Ishikawa (cell line): ENCODE data around the gene OS9.
A peak's percentile ranks its signal among the peaks of the same experiment; 100 is the strongest.

Source experiments
- CEBPB ChIP-seq: IDR thresholded peaks from 2 replicates; pipeline ENCODE4 v1.6.1; 2012
- CREB1 ChIP-seq: IDR thresholded peaks from 2 replicates; pipeline ENCODE4 v1.6.1; 2012; ENCODE audit warnings: low read depth
- EGR1 ChIP-seq: IDR thresholded peaks from 2 replicates; pipeline ENCODE4 v1.6.1; 2012
- EP300 ChIP-seq: IDR thresholded peaks from 2 replicates; pipeline ENCODE4 v1.6.1; 2012; ENCODE audit warnings: borderline replicate concordance
- FOXM1 ChIP-seq: IDR thresholded peaks from 2 replicates; pipeline ENCODE4 v1.6.1; 2012; ENCODE audit warnings: low read depth, borderline replicate concordance
- NFIC ChIP-seq: IDR thresholded peaks from 2 replicates; pipeline ENCODE4 v1.6.1; 2012
- RAD21 ChIP-seq: IDR thresholded peaks from 2 replicates; pipeline ENCODE4 v1.6.1; 2012; ENCODE audit warnings: low read depth
- TAF1 ChIP-seq: IDR thresholded peaks from 2 replicates; pipeline ENCODE4 v1.6.1; 2012; ENCODE audit warnings: low read depth, mild to moderate bottlenecking
- TCF12 ChIP-seq: IDR thresholded peaks from 2 replicates; pipeline ENCODE4 v1.6.1; 2012; ENCODE audit warnings: low read depth
- TEAD4 ChIP-seq: IDR thresholded peaks from 2 replicates; pipeline ENCODE4 v1.6.1; 2012
- YY1 ChIP-seq: IDR thresholded peaks from 2 replicates; pipeline ENCODE4 v1.6.1; 2012; ENCODE audit warnings: low read depth
- ZBTB7A ChIP-seq: IDR thresholded peaks from 2 replicates; pipeline ENCODE4 v1.6.1; 2012; ENCODE audit warnings: low read depth
- TF ChIP-seq, protein P1 (sequence below): IDR thresholded peaks from 2 replicates; pipeline ENCODE4 v1.6.1; 2012; ENCODE audit warnings: low read depth, mild to moderate bottlenecking
- TF ChIP-seq, protein P2 (sequence below): IDR thresholded peaks from 2 replicates; pipeline ENCODE4 v1.6.1; 2012
- TF ChIP-seq, protein P3 (sequence below): IDR thresholded peaks from 2 replicates; pipeline ENCODE4 v1.6.1; 2012

OS9 gene

GRCh38 chr12:57733928-57734327, 40.0 kb downstream of the OS9 start:
- TF ChIP-seq EP300 = no peak
- TF ChIP-seq CREB1 = no peak
- TF ChIP-seq, protein P1, sequence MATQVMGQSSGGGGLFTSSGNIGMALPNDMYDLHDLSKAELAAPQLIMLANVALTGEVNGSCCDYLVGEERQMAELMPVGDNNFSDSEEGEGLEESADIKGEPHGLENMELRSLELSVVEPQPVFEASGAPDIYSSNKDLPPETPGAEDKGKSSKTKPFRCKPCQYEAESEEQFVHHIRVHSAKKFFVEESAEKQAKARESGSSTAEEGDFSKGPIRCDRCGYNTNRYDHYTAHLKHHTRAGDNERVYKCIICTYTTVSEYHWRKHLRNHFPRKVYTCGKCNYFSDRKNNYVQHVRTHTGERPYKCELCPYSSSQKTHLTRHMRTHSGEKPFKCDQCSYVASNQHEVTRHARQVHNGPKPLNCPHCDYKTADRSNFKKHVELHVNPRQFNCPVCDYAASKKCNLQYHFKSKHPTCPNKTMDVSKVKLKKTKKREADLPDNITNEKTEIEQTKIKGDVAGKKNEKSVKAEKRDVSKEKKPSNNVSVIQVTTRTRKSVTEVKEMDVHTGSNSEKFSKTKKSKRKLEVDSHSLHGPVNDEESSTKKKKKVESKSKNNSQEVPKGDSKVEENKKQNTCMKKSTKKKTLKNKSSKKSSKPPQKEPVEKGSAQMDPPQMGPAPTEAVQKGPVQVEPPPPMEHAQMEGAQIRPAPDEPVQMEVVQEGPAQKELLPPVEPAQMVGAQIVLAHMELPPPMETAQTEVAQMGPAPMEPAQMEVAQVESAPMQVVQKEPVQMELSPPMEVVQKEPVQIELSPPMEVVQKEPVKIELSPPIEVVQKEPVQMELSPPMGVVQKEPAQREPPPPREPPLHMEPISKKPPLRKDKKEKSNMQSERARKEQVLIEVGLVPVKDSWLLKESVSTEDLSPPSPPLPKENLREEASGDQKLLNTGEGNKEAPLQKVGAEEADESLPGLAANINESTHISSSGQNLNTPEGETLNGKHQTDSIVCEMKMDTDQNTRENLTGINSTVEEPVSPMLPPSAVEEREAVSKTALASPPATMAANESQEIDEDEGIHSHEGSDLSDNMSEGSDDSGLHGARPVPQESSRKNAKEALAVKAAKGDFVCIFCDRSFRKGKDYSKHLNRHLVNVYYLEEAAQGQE = no peak
- no peak for TF ChIP-seq FOXM1
- TF ChIP-seq ZBTB7A = no peak
- no peak for TF ChIP-seq TEAD4

DNA sequence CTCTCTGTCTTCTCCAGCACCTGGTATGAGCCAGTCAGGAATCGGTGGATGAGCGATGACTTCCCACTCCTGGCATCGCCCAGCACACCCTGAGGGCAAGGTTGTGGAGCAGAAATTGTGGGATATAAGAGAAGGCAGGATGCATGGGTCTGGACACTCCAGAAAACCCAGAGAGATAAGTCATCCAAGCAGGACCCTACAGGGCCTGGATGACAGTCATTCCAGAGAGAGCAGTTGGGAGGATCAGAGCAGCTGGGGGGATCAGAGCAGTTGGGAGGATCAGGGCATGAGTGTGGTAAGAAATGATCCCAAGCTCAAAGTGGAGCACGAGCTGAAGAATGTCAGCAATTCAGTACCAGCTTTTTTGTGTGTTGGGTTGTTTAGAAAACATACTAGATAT, 40.7 kb downstream of the OS9 start:
- TF ChIP-seq FOXM1 (no peak), CEBPB (no peak), TCF12 (no peak), EGR1 (no peak), EP300 (no peak), TEAD4 (no peak), NFIC (no peak), RAD21 (no peak), YY1 (no peak), CREB1 (no peak), ZBTB7A (no peak), TAF1 (no peak)
- TF ChIP-seq, protein P2, sequence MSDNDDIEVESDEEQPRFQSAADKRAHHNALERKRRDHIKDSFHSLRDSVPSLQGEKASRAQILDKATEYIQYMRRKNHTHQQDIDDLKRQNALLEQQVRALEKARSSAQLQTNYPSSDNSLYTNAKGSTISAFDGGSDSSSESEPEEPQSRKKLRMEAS = no peak
- TF ChIP-seq, protein P1 = no peak
- TF ChIP-seq, protein P3, sequence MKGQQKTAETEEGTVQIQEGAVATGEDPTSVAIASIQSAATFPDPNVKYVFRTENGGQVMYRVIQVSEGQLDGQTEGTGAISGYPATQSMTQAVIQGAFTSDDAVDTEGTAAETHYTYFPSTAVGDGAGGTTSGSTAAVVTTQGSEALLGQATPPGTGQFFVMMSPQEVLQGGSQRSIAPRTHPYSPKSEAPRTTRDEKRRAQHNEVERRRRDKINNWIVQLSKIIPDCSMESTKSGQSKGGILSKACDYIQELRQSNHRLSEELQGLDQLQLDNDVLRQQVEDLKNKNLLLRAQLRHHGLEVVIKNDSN = no peak

DNA sequence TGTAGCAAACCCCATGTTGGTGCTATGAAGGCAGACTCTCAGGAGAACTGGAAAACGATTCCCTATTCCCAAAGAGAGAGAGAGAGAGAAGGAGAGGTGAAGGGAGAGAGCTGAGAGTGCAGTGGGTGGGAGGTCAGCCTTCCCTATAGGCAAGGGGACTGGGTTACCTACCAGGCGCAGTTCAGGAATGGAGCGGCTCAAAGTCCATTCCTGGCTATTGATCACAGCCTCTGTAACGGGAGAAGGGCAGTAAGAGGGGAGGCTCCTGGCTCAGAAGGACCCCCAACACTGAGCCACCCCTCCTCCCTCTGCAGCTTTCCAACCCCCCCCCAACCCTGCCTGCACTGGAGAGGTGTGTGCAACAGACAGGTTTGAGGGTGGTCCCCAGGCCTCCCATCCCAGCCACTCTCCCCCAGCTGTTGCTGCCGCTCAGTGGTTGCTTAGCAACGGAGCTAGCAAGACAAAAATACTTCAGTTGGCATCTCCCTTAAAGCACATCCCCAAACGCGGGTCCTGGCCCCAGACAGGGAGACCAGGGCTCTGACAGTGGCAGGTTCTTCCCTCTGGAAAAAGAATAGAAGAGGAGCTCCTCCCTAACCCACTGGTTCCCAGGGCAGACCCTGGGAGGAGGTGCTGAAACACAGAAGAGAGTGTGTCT, 41.4 kb downstream of the OS9 start:
- TF ChIP-seq, protein P1 = no peak
- no peak for TF ChIP-seq TCF12
- no peak for TF ChIP-seq NFIC
- TF ChIP-seq FOXM1 = no peak
- TF ChIP-seq CEBPB = no peak

DNA sequence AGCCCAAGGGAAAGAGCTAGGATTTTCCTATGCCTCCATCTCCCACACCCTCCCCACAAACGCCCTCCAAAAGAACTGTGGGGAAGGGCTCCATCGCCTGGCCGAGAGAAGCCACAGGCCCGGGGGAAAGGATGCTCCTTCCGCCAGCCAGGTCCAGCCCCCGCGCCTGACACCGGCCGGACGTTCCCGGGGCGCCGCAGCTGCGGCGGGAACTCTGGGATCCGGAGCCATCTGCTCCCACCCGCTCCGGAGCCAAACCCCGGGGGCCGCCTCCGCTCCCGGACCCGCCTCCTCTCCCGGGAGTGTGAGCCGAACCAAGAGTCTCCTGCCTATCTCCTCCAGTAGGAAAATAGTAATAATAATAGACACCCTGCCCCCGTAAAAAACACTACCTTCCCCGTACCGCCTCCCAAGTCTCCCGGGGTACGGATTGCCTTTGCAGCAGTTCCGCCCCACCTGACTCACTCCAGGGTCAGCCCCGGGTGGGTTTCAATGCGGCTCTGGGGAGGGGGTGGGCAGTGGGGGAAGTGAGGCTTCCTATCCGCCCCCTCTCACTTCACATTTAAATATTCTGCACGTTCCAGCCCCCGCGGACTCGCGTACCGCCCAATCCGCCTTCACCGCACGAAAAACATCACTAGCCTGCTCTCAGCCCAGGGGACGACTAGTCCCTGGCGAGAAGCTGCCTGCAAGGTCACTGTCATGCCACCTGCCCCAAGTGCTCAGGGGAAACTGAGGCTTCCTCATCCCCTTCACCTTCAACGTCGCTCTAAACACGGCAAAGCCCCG, 42.2 kb downstream of the OS9 start:
- peak; percentile 33; the same call in 1 of the 2 replicates for TF ChIP-seq RAD21
- TF ChIP-seq ZBTB7A = 0 out of 2 replicates have a peak, but pooled peaks have one; percentile 22
- TF ChIP-seq EGR1 = no peak

- TF ChIP-seq CREB1 = no peak
- TF ChIP-seq, protein P1 = no peak
- no peak for TF ChIP-seq FOXM1
- no peak for TF ChIP-seq TCF12
- TF ChIP-seq ZBTB7A = no peak; the same call in 1 of the 2 replicates
- no peak for TF ChIP-seq RAD21
- TF ChIP-seq TAF1 = no peak
- no peak for TF ChIP-seq CEBPB
- no peak for TF ChIP-seq TEAD4
Measured at GRCh38 chr12:57736741-57737466, 43.0 kb downstream of the OS9 start.
